ENCODE data around the gene PEAR1. TPM values are rescaled to one million over a fixed set of nuclear protein-coding genes. Genes with fewer than 3 reads are reported as not detected.
A peak's percentile ranks its signal among the peaks of the same experiment; 100 is the strongest.

The PEAR1 gene
- total RNA-seq, 1 donor: 10.8 TPM

DNA sequence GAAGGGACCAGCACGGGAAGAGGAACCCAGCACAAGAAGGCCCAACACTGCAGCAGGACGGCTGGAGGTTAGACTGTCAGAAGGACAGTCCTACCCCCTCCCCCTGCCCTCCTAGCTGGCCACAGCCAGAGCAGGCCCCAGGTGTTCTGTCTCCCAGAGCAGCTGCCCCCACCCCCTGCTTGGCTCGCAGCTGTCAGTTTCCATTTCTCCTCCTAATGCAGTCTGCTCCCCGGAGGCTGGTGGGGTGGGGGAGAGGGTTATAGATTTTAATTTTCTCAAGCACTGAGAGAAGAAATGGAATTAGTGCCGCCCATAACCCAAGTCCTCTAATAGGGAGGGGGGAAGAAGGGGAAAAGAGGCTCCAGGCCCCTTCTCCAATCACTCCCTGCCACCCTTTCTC, 13.0 kb upstream of the PEAR1 start:
- TF ChIP-seq, protein P1, sequence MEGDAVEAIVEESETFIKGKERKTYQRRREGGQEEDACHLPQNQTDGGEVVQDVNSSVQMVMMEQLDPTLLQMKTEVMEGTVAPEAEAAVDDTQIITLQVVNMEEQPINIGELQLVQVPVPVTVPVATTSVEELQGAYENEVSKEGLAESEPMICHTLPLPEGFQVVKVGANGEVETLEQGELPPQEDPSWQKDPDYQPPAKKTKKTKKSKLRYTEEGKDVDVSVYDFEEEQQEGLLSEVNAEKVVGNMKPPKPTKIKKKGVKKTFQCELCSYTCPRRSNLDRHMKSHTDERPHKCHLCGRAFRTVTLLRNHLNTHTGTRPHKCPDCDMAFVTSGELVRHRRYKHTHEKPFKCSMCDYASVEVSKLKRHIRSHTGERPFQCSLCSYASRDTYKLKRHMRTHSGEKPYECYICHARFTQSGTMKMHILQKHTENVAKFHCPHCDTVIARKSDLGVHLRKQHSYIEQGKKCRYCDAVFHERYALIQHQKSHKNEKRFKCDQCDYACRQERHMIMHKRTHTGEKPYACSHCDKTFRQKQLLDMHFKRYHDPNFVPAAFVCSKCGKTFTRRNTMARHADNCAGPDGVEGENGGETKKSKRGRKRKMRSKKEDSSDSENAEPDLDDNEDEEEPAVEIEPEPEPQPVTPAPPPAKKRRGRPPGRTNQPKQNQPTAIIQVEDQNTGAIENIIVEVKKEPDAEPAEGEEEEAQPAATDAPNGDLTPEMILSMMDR (IDR thresholded peaks at IDR 0.05; ENCODE audit: insufficient read depth, low read length): no peak
- no peak for DNase-seq (ENCODE audit: low read depth)
- H3K4me3 ChIP-seq (ENCODE audit: low read depth, low read length): no peak overlapping the region

DNA sequence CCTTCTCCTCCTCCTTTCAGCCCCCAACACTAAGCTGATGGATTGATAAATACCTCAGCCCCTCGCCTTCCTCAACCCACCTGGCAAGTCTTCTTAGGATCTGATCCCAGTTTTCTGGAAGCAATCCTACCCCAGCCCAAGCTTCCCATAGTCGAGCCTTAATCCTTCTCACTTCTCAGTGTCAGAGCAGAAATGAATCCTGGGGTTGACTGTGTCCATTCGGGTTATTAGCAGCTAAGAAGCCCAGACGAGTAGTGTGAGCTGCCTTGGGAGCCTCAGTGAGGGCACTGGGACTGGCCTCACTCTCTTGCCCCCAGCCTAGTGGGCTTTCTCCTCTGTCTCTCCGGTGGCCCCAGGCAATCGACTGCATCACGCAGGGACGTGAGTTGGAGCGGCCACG, 12.4 kb upstream of the PEAR1 start:
- H3K4me3 ChIP-seq (ENCODE audit: low read depth, low read length): no peak overlapping the region

DNA sequence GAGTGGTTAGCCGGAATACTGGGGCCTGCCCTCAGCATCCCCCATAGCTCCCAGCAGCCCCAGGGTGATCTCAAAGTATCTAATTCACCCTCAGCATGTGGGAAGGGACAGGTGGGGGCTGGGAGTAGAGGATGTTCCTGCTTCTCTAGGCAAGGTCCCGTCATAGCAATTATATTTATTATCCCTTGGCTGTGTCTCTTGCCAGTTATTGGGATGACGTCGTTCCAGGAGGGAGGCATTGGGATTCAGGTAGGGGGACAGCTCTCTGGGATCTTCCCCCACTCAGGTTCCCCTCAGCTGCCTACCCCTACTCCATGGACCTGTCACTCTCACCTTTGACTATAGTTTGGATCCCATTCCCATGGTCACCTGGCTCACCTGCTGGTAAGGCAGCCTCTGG, 11.9 kb upstream of the PEAR1 start:
- H3K4me3 ChIP-seq (ENCODE audit: low read depth, low read length): no peak overlapping the region
- TF ChIP-seq, protein P1 (IDR thresholded peaks at IDR 0.05; ENCODE audit: insufficient read depth, low read length): no peak

More for the DNA sequence above, 12.4 kb upstream of the PEAR1 start:
- no peak for DNase-seq (ENCODE audit: low read depth)
- TF ChIP-seq, protein P1 (IDR thresholded peaks at IDR 0.05; ENCODE audit: insufficient read depth, low read length): no peak

DNA sequence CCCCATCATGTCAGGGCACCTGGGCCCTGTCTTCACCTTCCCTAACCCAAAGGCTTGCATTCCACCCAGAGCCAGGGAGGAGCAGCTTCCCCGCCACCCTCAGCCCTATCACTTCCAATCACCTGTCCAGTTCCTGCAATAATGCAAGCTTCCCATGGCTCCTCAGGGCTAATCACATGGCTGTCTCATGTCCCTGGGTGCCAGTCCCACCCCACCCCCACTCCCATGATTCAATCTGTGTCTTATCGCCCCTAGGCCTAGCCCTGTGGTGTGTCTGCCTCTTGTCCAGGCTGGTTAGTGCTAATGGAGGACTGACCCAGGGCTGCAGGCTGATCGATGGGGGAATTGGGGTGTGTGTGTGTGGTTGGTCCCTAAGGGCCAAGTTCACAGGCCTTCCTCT, 11.0 kb upstream of the PEAR1 start:
- no peak for DNase-seq (ENCODE audit: low read depth)

More for the DNA sequence above, 11.9 kb upstream of the PEAR1 start:
- DNase-seq (ENCODE audit: low read depth): no peak

DNA sequence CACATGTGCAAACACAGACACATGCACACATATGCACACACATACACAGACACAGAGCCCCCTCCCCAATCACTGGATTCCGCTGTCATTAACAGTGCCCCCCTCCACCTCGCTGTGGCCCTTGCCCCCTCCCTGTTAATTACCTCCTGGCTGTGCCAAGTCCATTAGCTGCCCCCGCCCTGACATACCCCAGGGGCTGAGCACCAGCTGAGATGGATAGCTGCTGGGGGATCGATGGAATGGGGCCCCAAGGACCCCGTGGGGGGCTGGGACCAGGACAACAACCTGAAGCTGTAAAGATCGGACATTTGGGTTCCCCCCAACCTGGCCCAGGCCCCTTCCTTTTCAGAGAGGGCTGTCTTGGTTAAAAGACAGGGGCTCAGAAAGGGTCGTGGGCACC, 9.6 kb upstream of the PEAR1 start:
- no peak overlapping the region for H3K4me3 ChIP-seq (ENCODE audit: low read depth, low read length)
- TF ChIP-seq, protein P1 (IDR thresholded peaks at IDR 0.05; ENCODE audit: insufficient read depth, low read length): no peak
- no peak for DNase-seq (ENCODE audit: low read depth)

More for the DNA sequence above, 11.0 kb upstream of the PEAR1 start:
- no peak overlapping the region for H3K4me3 ChIP-seq (ENCODE audit: low read depth, low read length)
- TF ChIP-seq, protein P1 (IDR thresholded peaks at IDR 0.05; ENCODE audit: insufficient read depth, low read length): no peak

DNA sequence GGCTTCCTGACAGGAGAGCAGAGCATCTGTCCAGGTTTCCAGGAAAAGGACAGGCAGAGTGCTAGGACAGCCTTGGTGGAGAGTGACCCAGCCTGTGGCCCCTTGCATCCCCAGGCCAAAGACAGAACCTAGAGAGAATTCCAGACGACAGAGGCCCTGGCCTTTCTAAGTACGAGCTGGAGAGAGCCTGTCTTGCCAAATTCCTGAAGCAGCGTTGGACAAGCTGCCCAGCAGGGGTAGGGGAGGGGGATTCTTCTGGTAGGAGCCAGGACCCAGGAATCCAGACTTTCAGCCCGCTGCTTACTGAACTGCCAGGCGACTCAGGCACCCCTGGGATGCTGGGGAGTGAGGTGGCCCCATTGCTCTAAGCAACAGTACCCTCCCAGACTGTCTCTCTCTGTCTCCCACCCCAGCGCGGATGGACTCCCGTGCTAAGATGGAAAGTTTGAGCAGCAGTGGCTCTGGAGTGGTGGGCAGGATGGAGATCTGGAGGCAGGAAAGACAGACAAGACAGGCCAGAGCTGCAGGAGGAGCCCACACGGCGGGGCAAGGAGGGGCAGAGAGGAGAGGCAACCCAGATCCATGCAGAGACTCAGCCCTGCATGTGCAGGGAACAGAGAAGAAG, 8.8 kb upstream of the PEAR1 start:
- H3K4me3 ChIP-seq (ENCODE audit: low read depth, low read length): no peak overlapping the region
- TF ChIP-seq, protein P1 (IDR thresholded peaks at IDR 0.05; ENCODE audit: insufficient read depth, low read length): no peak
- DNase-seq (ENCODE audit: low read depth): no peak

DNA sequence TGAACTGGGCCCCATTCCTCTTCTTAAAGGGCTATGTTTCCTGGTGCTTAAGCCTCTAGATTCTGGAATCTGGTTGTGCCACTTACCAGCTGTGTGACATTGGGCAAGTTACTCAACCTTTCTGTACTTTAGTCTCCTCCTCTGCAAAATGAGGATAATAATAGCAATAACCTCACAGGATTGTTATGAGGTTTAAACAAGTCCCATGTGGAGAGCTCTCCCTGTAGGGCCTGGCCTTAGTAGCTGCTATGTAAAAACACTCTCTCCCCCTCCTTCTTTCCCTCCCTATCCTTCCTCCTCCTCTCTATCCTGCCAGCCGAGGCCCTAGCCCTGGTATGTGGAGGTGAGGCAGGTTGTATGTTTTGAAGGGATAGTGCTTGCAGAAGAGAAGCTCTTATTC, 8.2 kb upstream of the PEAR1 start:
- H3K4me3 ChIP-seq (ENCODE audit: low read depth, low read length): no peak overlapping the region
- peak; percentile 25 for DNase-seq (ENCODE audit: low read depth)
- TF ChIP-seq, protein P1 (IDR thresholded peaks at IDR 0.05; ENCODE audit: insufficient read depth, low read length): no peak

Data from fibroblast of the aortic adventitia (primary cell).